HG03045 (cell line): ENCODE results near the gene TMEM14A.
A peak's percentile ranks its signal among the peaks of the same experiment; 100 is the strongest.
"Not testable (repeated sequence)": the region's sequence is repeated elsewhere in the genome, so short reads cannot be mapped to it uniquely, and the experiment has no call there.

ENCODE experiments used
- ATAC-seq: cut with Tn5 transposase; IDR thresholded peaks from one replicate; pipeline ENCODE4 v1.9.1; 2021; ENCODE audit warnings: mild to moderate bottlenecking, moderate library complexity; ENCODE audit not compliant: unreplicated experiment

The TMEM14A gene

GRCh38 chr6:52655941-52656340 lies 15.0 kb upstream of the TMEM14A start:
- ATAC-seq = not testable (repeated sequence)

GRCh38 chr6:52657870-52658269 lies 13.0 kb upstream of the TMEM14A start:
- ATAC-seq = no peak

GRCh38 chr6:52661551-52661950 lies 9.4 kb upstream of the TMEM14A start:
- ATAC-seq = no peak

- ATAC-seq = no peak
These were observed 8.9 kb upstream of the TMEM14A start for GRCh38 chr6:52662031-52662430.

GRCh38 chr6:52663120-52663935 lies 7.6 kb upstream of the TMEM14A start:
- ATAC-seq = peak; percentile 36

GRCh38 chr6:52663936-52664185 lies 7.1 kb upstream of the TMEM14A start:
- no peak for ATAC-seq

GRCh38 chr6:52664186-52664990 lies 6.5 kb upstream of the TMEM14A start:
- peak; percentile 93 for ATAC-seq

- no peak for ATAC-seq
These were observed 5.8 kb upstream of the TMEM14A start for GRCh38 chr6:52664991-52665686.

GRCh38 chr6:52666071-52666470 lies 4.8 kb upstream of the TMEM14A start:
- no peak for ATAC-seq

- ATAC-seq = no peak
These were observed 4.4 kb upstream of the TMEM14A start for GRCh38 chr6:52666523-52666922.

GRCh38 chr6:52667572-52667971 lies 3.3 kb upstream of the TMEM14A start:
- no peak for ATAC-seq

GRCh38 chr6:52671676-52672075 lies 763 bp downstream of the TMEM14A start:
- no peak for ATAC-seq

- ATAC-seq = no peak
These were observed 1.6 kb downstream of the TMEM14A start for GRCh38 chr6:52672412-52673025.

GRCh38 chr6:52674666-52675065 lies 3.8 kb downstream of the TMEM14A start:
- ATAC-seq = no peak

- ATAC-seq = no peak
These were observed 4.5 kb downstream of the TMEM14A start for GRCh38 chr6:52675372-52675771.

GRCh38 chr6:52676631-52677030 lies 5.7 kb downstream of the TMEM14A start:
- ATAC-seq = not testable (repeated sequence)

- no peak for ATAC-seq
These were observed 10.5 kb downstream of the TMEM14A start for GRCh38 chr6:52681416-52681815.

GRCh38 chr6:52686878-52687699 lies 16.2 kb downstream of the TMEM14A start:
- ATAC-seq = no peak

GRCh38 chr6:52689857-52690256 lies 18.9 kb downstream of the TMEM14A start:
- no peak for ATAC-seq

GRCh38 chr6:52691718-52692117 lies 20.8 kb downstream of the TMEM14A start:
- no peak for ATAC-seq
